ENCODE measurements around the gene PDE11A.

- no peak for TF ChIP-seq POLR2A (IDR thresholded peaks at IDR 0.05)
- TF ChIP-seq CTCF (IDR thresholded peaks at IDR 0.05) = no peak
Observed at GRCh38 chr2:177886824-177887223, 185.8 kb downstream of the PDE11A start.

Measured in uterus (tissue), 2 donors.